PC-9 (cell line): ENCODE results near the gene DOCK3. TPM values are rescaled to one million over a fixed set of nuclear protein-coding genes. Genes with fewer than 3 reads are reported as not detected.
A peak's percentile ranks its signal among the peaks of the same experiment; 100 is the strongest.

Experiments used
- BruUV-seq: library from RNA; stranded (reverse); fragments of 400-500 nt; replicated peaks from 2 replicates; lab custom pipeline; 2021; lab: Mats Ljungman, UMichigan
- CTCF ChIA-PET: fragments of 300-600 bp; sonication (Branson Sonifier 250); formaldehyde crosslinking; loops from one replicate; lab custom pipeline; 2022; ENCODE audit warnings: antibody characterized with exemption; lab: Charles Lee
- POLR2A ChIA-PET: fragments of 300-600 bp; sonication (Branson Sonifier 250); formaldehyde crosslinking; loops from one replicate; lab custom pipeline; 2022; ENCODE audit warnings: antibody characterized with exemption; ENCODE audit not compliant: unreplicated experiment; lab: Charles Lee
- DNase-seq, 2 experiments: peaks; one replicate each; pipeline versions ENCODE4 v3.0.0 to v3.0.0-alpha.2; 2015 to 2022; ENCODE audit warnings: mixed read lengths in 1 of 2
- H2AFZ ChIP-seq: fragments of 200-600 bp; sonication (generic); 2 replicates; pipeline ENCODE4 v1.8.1; 2017; ENCODE audit warnings: antibody characterized with exemption
- H3F3A ChIP-seq: fragments of 200-600 bp; sonication (generic); 2 replicates; pipeline ENCODE4 v1.8.1; 2017; ENCODE audit warnings: antibody characterized with exemption, mild to moderate bottlenecking, low read depth; ENCODE audit not compliant: insufficient read depth
- H3K27ac ChIP-seq: fragments of 200-600 bp; sonication (generic); 2 replicates; pipeline ENCODE4 v1.6.1; 2016; ENCODE audit warnings: mixed run types
- H3K27me3 ChIP-seq: fragments of 200-600 bp; sonication (generic); 2 replicates; pipeline ENCODE4 v1.6.1; 2016; ENCODE audit warnings: low read depth, mixed run types; ENCODE audit not compliant: insufficient read depth
- H3K36me3 ChIP-seq: fragments of 200-600 bp; sonication (generic); 2 replicates; pipeline ENCODE4 v1.6.1; 2016; ENCODE audit warnings: low read depth, mixed run types
- H3K4me1 ChIP-seq: fragments of 200-600 bp; sonication (generic); replicated peaks from 2 replicates; pipeline ENCODE4 v1.6.1; 2016; ENCODE audit warnings: mixed run types; ENCODE audit not compliant: insufficient read depth
- H3K4me2 ChIP-seq: fragments of 200-600 bp; sonication (generic); 2 replicates; pipeline ENCODE4 v1.6.1; 2017; ENCODE audit warnings: mixed run types
- H3K4me3 ChIP-seq: fragments of 200-600 bp; sonication (generic); 2 replicates; pipeline ENCODE4 v1.6.1; 2016; ENCODE audit warnings: mixed run types
- H3K79me2 ChIP-seq: fragments of 200-600 bp; sonication (generic); 2 replicates; pipeline ENCODE4 v1.6.1; 2017; ENCODE audit warnings: low read depth, mixed run types
- H3K9me2 ChIP-seq: fragments of 200-600 bp; sonication (generic); 2 replicates; pipeline ENCODE4 v1.8.1; 2017; ENCODE audit warnings: mild to moderate bottlenecking; ENCODE audit not compliant: insufficient read depth
- H3K9me3 ChIP-seq: fragments of 200-600 bp; sonication (generic); 2 replicates; pipeline ENCODE4 v1.8.1; 2016; ENCODE audit warnings: low read depth; ENCODE audit not compliant: insufficient read depth
- H4K20me1 ChIP-seq: fragments of 200-600 bp; sonication (generic); 2 replicates; pipeline ENCODE4 v1.8.1; 2017; ENCODE audit not compliant: insufficient read depth
- EZH2 ChIP-seq: fragments of 200-600 bp; sonication (generic); IDR thresholded peaks from 2 replicates; pipeline ENCODE4 v1.8.0; 2017; ENCODE audit warnings: antibody characterized with exemption, low read depth
- intact Hi-C: fragments of 100-400 bp; cut with micrococcal nuclease; formaldehyde crosslinking; loops from one replicate; pipeline ENCODE4 v1.10.0; 2022; ENCODE audit not compliant: unreplicated experiment
- total RNA-seq: library from RNA; stranded (reverse); gene quantifications from 2 replicates; pipeline ENCODE4 v1.2.3, GENCODE V29; 2021
- TF ChIP-seq, protein P1 (sequence below): fragments of 200-600 bp; sonication (generic); conservative IDR thresholded peaks from 2 replicates; pipeline ENCODE4 v1.6.1; 2017; ENCODE audit warnings: mixed run types, antibody characterized with exemption, mild to moderate bottlenecking, moderate library complexity

The DOCK3 gene
- total RNA-seq, 1 experiment from 2014 or later: 16.9 TPM

DNA sequence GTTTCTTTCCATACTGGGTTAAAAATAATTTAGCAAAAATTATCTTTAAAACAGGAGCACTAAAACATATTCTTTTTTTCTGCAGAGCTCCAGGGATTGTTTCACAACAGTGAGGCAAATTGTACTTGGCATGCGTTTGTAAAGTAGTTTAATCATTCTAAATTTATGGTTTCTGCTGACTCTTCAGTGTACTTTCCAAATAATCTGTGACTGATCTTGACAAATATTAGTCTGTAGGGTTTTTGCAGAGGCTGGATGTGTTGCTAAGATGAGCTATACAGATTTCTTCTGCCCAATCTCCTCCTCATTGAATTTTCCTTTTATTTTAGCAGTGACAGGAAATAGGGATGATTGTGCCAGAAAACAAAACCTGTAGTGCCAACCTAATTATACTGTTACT, 382.4 kb downstream of the DOCK3 start:
- ChIA-PET CTCF (no interaction called here), POLR2A (no interaction called here)
- Histone ChIP-seq H3F3A (no peaks in the 10 kb centered on the region), H3K36me3 (no peaks in the 10 kb centered on the region), H4K20me1 (no peaks in the 10 kb centered on the region), H3K9me3 (no peaks in the 10 kb centered on the region), H3K4me3 (no peak overlapping the region), H2AFZ (no peak overlapping the region), H3K4me2 (no peak overlapping the region), H3K27me3 (no peaks in the 10 kb centered on the region), H3K27ac (no peak overlapping the region), H3K4me1 (no peaks in the 10 kb centered on the region), H3K79me2 (no peaks in the 10 kb centered on the region), H3K9me2 (no peaks in the 10 kb centered on the region)
- BruUV-seq: no TSS peak
- no peak for TF ChIP-seq EZH2
- TF ChIP-seq, protein P1, sequence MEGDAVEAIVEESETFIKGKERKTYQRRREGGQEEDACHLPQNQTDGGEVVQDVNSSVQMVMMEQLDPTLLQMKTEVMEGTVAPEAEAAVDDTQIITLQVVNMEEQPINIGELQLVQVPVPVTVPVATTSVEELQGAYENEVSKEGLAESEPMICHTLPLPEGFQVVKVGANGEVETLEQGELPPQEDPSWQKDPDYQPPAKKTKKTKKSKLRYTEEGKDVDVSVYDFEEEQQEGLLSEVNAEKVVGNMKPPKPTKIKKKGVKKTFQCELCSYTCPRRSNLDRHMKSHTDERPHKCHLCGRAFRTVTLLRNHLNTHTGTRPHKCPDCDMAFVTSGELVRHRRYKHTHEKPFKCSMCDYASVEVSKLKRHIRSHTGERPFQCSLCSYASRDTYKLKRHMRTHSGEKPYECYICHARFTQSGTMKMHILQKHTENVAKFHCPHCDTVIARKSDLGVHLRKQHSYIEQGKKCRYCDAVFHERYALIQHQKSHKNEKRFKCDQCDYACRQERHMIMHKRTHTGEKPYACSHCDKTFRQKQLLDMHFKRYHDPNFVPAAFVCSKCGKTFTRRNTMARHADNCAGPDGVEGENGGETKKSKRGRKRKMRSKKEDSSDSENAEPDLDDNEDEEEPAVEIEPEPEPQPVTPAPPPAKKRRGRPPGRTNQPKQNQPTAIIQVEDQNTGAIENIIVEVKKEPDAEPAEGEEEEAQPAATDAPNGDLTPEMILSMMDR: no peak
- DNase-seq: no peak
- intact Hi-C loops: no loop called here

DNA sequence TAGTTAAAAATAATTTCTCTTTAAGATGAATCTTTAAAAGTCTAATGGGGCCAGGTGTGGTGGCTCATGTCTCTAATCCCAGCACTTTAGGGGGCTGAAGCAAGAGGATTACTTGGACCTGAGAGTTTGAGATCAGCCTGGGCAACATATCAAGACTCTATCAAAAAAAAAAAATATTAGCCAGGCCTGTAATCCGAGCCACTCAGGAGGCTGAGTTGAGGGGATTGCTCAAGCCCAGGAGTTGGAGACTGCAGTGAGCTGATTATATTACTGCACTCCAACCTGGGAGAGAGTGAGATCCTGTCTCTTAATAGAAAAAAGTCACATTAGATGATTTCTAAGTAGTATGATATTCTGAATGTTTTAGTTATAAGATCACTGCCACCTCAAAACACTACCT, 388.3 kb downstream of the DOCK3 start:
- CTCF ChIA-PET: no interaction called here
- intact Hi-C loops: no loop called here
- Histone ChIP-seq H3K27me3 (no peaks in the 10 kb centered on the region), H3K4me2 (no peak overlapping the region), H3K9me3 (no peaks in the 10 kb centered on the region), H3K4me3 (no peak overlapping the region), H3K9me2 (no peaks in the 10 kb centered on the region), H3F3A (no peaks in the 10 kb centered on the region), H3K4me1 (no peaks in the 10 kb centered on the region), H3K79me2 (no peaks in the 10 kb centered on the region), H3K27ac (no peak overlapping the region), H2AFZ (no peak overlapping the region), H4K20me1 (no peaks in the 10 kb centered on the region), H3K36me3 (no peaks in the 10 kb centered on the region)
- no peak for TF ChIP-seq EZH2
- TF ChIP-seq, protein P1: no peak
- BruUV-seq: no TSS peak
- DNase-seq: no peak
- POLR2A ChIA-PET: interaction anchor here (0.6 kb wide), 1 partner anchor 438 kb away, joined by 3 read pairs; no protein-coding TSS in a partner anchor

DNA sequence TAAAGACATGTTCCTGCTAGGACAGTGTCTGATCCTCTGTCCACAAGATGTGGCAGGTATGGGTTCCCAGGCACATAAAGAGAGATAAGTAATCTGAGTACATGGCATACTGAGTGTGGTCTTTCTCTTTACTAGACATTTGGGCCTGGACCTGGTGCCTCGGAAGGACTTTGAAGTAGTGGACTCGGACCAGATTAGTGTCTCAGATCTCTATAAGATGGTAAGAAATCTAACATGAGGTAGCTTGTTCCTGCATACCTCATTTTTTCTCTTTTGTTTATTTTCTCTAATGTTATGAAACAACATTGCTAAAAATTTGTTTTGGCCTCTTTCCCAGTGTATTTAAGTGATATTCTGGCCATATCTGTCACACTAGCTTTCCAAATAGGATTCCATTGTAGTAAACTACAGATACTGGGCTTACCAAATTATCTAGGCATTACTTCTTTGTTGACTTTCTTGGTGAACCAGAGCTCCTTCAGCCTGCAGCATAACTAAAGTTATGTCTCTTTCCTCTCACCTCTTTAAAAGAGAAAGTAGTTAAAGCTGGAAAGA, 400.6 kb downstream of the DOCK3 start:
- ChIA-PET POLR2A (interaction anchor here (0.7 kb wide), 3 partner anchors 50 to 269 kb away, joined by 3 to 6 read pairs (median 5); no protein-coding TSS in a partner anchor), CTCF (no interaction called here)
- Histone ChIP-seq H2AFZ (no peak overlapping the region), H4K20me1 (no peaks in the 10 kb centered on the region), H3K4me3 (no peak overlapping the region), H3K36me3 (no peaks in the 10 kb centered on the region), H3K27me3 (no peaks in the 10 kb centered on the region), H3K4me2 (no peak overlapping the region), H3K9me2 (no peaks in the 10 kb centered on the region), H3K9me3 (no peaks in the 10 kb centered on the region), H3K79me2 (no peaks in the 10 kb centered on the region), H3K4me1 (no peaks in the 10 kb centered on the region; the same call in 1 of the 2 replicates), H3F3A (0 out of 2 replicates have a peak, but pooled peaks cover 4% of the 10 kb centered on the region), H3K27ac (no peak overlapping the region)
- DNase-seq: peak in 1 of 2 experiments; percentile 69
- intact Hi-C loops: no loop called here
- BruUV-seq: no TSS peak
- TF ChIP-seq EZH2: no peak
- TF ChIP-seq, protein P1: no peak
